T-helper 1 cell treated with Interleukin-12 subunit alpha and Interleukin-12 subunit beta and Interleukin-4 antibody, amounts not matched to agents 30 μg/mL and 1 μg/mL, for 36 hours (primary cell): ENCODE results near the gene ADARB2.

ENCODE experiments used
- H3K27ac Mint-ChIP-seq: one replicate; pipeline ENCODE4 v1.8.0; 2021; ENCODE audit warnings: mild to moderate bottlenecking, mixed read lengths
- H3K27me3 Mint-ChIP-seq: one replicate; pipeline ENCODE4 v1.8.0; 2021; ENCODE audit warnings: low read depth, mixed read lengths
- H3K36me3 Mint-ChIP-seq: one replicate; pipeline ENCODE4 v1.8.0; 2021; ENCODE audit warnings: low read depth, mixed read lengths
- H3K4me1 Mint-ChIP-seq: one replicate; pipeline ENCODE4 v1.8.0; 2021; ENCODE audit warnings: low read depth, mixed read lengths
- H3K4me3 Mint-ChIP-seq: one replicate; pipeline ENCODE4 v1.8.0; 2021; ENCODE audit warnings: mild to moderate bottlenecking, moderate library complexity, mixed read lengths
- H3K9me3 Mint-ChIP-seq: one replicate; pipeline ENCODE4 v1.8.0; 2021; ENCODE audit warnings: mixed read lengths

Gene ADARB2

DNA sequence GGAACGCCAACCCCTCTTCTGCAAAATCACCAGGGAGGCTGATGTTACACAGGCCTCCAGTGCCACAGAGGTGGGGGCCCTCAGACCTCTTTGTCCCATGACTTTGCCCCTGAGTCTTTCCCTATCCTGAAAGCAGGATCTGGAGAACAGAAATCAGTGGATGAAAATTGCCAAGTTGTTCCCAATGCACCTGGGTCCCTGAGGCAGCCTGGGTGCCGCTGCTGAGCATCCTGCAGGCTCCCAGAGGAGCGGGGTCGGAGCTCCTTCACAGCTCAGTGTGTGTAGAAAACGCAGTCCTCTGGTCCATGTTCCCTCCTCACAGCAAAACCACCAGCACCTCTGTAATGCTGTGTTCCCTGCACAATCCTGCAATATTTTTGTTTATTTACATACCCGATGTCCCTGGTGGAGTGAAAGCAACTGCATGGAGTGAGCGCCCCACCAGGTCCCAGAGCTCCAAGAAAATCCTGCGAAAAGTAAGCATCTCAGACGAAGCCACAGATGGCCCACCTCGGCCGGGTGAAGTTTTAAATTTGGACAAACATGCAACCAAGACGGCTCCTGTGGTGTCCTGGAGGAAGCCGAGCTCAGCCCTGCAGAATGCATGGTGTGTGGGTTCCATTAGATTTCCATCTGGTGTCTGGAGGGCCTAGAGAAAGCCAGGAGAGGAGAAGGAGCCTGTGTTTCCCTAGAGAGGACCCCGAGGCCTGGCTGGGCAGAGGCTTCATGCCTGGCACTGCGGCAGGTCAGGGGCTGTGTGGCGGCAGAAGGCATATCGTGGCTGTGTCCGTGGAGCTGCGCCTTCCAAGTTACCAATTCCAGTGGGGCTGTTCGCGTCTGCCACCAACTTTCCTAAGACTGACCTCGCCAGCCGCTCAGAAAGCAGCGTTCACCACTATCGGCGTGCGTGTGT lies 445.9 kb downstream of the ADARB2 start:
- no peak overlapping the region for H3K27ac Mint-ChIP-seq
- no peak overlapping the region for H3K4me3 Mint-ChIP-seq
- peaks cover 5% of the 10 kb centered on the region for H3K27me3 Mint-ChIP-seq
- H3K9me3 Mint-ChIP-seq = no peaks in the 10 kb centered on the region
- H3K36me3 Mint-ChIP-seq = no peaks in the 10 kb centered on the region
- no peaks in the 10 kb centered on the region for H3K4me1 Mint-ChIP-seq

DNA sequence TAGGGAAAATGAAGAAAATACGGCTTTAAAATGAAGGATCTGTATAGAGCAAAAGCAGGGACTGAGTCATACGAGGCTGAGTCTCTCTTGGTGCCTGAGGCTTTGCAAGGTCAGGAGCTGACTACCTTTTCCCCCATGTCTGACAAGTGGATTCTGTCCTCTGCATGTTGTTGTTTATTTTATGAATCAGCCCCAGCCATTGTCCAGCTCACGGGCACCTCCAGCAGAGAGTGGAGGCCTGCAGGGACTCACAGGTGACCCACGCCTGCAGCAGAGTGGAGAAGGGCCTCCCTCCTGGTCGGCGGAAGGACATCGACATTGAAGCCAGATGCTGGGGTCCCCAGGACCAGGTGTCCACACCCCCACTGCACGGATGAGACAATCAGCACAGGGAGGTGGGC lies 447.3 kb downstream of the ADARB2 start:
- H3K4me1 Mint-ChIP-seq = no peaks in the 10 kb centered on the region
- no peaks in the 10 kb centered on the region for H3K36me3 Mint-ChIP-seq
- peaks cover 5% of the 10 kb centered on the region for H3K27me3 Mint-ChIP-seq
- H3K27ac Mint-ChIP-seq = no peak overlapping the region
- no peak overlapping the region for H3K4me3 Mint-ChIP-seq
- H3K9me3 Mint-ChIP-seq = no peaks in the 10 kb centered on the region

DNA sequence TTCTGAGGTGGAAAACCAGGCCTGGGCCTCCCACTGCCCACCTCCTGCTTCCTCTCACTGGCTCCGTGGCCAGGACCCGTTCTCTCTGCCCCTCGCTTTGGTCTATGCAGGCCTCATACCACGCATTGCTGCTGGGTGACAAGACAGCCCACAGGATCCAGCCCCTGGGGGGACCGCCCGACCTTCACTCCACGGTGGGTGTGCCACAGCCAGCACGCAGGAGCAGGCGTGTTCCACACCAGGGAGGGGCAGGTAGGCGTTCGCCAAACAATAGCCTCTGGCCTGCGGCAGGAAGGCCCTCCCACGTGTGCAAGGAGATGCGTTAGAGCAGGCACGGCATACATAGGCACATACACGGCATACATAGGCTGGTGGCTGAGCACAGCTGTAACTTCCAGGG lies 447.7 kb downstream of the ADARB2 start:
- Mint-ChIP-seq H3K4me1 (no peaks in the 10 kb centered on the region), H3K27ac (no peak overlapping the region), H3K4me3 (no peak overlapping the region), H3K36me3 (no peaks in the 10 kb centered on the region), H3K9me3 (no peaks in the 10 kb centered on the region), H3K27me3 (peaks cover 5% of the 10 kb centered on the region)

DNA sequence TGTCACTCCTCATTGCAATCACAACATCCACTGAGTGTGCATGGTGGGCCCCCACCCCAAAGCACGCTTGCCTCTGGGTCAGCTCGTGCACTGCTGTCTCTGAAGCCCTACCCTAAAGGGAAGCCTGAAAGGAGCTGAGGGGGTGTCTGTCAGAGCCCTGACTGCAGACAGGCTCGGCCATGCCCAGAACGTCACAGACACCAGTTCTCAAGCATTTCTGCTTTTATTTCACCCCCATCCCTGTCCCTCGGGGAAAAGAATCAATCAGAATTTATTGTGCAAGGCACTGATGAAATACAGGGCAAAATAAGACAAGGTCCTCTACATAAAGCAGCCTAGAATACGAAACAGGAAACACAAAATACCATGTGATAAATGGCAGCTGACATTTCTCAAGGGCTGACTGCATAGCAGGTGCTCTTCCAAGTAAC lies 449.3 kb downstream of the ADARB2 start:
- Mint-ChIP-seq H3K4me3 (no peak overlapping the region), H3K4me1 (no peaks in the 10 kb centered on the region), H3K27ac (no peak overlapping the region)

DNA sequence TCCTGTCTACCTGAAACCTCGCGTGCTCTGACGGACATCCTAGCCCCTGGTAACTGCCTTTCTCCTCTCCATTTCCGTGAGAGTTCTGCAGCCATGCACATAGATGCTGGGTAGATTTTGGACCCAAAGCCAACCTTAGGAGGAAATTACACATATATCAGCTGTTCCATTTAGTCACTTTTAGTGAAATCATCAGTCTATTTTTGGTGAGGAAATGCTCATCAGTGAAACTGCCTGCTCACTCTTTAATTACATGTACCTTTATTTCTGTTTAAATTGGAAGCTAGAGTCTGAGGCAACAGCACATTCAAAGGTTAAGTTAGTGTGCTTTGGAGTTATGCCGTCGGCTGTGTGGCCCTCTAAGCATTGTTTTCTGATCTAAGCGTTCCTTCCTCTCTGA lies 449.8 kb downstream of the ADARB2 start:
- Mint-ChIP-seq H3K4me3 (no peak overlapping the region), H3K9me3 (no peaks in the 10 kb centered on the region), H3K27ac (no peak overlapping the region), H3K36me3 (no peaks in the 10 kb centered on the region), H3K27me3 (no peaks in the 10 kb centered on the region), H3K4me1 (no peaks in the 10 kb centered on the region)

More for the DNA sequence above, 449.3 kb downstream of the ADARB2 start:
- H3K36me3 Mint-ChIP-seq = no peaks in the 10 kb centered on the region
- H3K27me3 Mint-ChIP-seq = no peaks in the 10 kb centered on the region
- no peaks in the 10 kb centered on the region for H3K9me3 Mint-ChIP-seq

DNA sequence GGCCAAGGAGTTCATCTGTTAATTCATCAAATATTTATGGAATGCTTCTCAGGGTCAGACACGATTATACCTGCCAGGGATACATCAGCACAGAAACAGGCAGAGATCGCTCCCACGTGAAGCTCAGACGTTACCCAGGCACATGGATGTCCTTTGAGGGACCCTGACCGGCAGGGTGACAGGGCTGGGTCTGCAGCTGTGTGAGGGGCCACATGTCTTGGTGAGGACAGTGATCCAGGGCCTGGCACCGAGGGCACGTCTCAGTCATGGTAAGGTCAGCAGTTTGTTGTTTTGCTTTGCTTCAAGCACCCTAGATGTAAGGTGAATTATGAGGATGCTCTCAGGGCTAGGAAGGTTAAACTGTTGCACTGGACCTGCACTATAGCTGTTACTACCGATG lies 453.2 kb downstream of the ADARB2 start:
- Mint-ChIP-seq H3K27me3 (peaks cover 4% of the 10 kb centered on the region), H3K9me3 (no peaks in the 10 kb centered on the region), H3K27ac (no peak overlapping the region), H3K36me3 (no peaks in the 10 kb centered on the region), H3K4me3 (no peak overlapping the region), H3K4me1 (no peaks in the 10 kb centered on the region)

DNA sequence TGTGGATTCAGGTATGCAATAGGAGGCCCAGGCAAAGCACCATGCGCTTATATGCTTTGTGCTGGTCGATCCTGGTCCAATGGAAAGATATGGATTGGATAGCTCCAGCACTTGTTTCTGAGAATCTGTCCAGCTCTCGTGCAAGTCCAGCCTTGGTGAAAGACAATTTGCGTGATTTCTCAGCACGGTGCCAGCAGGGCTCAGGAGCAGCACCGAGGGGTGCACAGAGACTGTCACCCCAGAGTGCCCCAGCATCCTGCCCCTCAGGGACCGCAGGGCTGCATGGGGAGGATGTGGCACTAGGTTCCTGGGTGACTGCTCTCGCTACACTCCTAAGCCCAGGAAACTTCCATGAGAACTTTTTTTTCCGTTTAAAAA lies 455.9 kb downstream of the ADARB2 start:
- Mint-ChIP-seq H3K27ac (no peak overlapping the region), H3K4me1 (no peaks in the 10 kb centered on the region), H3K27me3 (peaks cover 4% of the 10 kb centered on the region), H3K4me3 (no peak overlapping the region), H3K36me3 (no peaks in the 10 kb centered on the region), H3K9me3 (no peaks in the 10 kb centered on the region)

DNA sequence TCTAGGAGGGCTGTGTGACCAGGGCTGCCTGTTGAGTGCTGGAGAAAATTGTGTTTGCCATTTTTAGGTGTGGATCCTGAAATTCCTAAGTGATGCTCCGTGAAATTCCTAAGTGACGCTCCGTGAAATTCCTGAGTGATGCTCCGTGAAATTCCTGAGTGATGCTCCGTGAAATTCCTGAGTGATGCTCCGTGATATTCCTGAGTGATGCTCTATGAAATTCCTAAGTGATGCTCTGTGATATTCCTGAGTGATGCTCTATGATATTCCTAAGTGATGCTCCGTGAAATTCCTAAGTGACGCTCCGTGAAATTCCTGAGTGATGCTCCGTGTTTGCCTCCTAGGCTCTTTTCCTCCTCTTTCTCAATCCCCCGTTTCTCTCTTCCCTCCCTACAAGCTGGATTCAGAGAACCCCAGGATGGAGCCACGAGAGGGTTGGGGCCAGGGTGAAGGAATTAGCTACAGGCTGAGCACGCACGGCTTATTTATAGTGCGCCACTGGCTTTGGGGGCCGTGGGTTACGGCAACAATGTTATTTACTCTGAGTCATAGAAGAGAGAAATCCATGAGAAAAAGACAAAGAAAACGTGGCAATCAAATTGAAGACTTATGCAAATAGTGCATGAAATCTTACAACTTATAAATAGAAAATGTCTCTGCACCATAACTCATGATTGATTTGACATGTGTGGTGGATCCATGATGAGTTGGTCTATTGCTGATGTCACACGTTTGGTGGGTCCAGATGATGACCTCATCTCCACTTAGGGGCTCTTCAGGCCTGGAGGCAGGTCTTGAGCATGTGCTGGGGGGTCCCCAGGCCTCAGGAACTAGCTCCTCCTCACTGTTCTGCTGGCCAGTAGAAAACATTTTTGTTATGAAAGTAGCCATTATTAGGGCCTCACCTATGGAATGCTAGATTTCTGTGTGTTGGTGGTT lies 456.6 kb downstream of the ADARB2 start:
- Mint-ChIP-seq H3K27ac (no peak overlapping the region), H3K9me3 (no peaks in the 10 kb centered on the region), H3K36me3 (no peaks in the 10 kb centered on the region), H3K27me3 (peaks cover 4% of the 10 kb centered on the region), H3K4me1 (no peaks in the 10 kb centered on the region), H3K4me3 (no peak overlapping the region)

DNA sequence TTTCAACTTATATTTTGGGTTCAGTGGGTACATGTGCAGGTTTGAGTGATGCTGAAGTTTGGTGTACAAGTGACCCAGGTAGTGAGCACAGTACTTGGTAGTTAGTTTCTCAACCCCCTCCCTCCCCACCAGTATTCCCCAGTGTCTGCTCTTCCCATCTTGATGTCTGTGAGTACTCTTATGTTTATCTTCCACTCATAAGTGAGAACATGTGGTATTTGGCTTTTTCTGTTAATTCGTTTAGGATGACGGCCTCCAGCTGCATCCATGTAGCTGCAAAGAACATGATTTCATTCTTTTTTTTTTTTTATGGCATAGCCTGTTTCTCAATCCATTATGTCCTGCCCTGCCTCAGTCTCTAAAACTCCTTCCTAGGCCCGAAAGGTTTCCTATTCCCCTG lies 459.0 kb downstream of the ADARB2 start:
- Mint-ChIP-seq H3K27ac (no peak overlapping the region), H3K9me3 (no peaks in the 10 kb centered on the region), H3K4me1 (peaks cover 3% of the 10 kb centered on the region), H3K36me3 (no peaks in the 10 kb centered on the region), H3K4me3 (no peak overlapping the region), H3K27me3 (peaks cover 4% of the 10 kb centered on the region)

DNA sequence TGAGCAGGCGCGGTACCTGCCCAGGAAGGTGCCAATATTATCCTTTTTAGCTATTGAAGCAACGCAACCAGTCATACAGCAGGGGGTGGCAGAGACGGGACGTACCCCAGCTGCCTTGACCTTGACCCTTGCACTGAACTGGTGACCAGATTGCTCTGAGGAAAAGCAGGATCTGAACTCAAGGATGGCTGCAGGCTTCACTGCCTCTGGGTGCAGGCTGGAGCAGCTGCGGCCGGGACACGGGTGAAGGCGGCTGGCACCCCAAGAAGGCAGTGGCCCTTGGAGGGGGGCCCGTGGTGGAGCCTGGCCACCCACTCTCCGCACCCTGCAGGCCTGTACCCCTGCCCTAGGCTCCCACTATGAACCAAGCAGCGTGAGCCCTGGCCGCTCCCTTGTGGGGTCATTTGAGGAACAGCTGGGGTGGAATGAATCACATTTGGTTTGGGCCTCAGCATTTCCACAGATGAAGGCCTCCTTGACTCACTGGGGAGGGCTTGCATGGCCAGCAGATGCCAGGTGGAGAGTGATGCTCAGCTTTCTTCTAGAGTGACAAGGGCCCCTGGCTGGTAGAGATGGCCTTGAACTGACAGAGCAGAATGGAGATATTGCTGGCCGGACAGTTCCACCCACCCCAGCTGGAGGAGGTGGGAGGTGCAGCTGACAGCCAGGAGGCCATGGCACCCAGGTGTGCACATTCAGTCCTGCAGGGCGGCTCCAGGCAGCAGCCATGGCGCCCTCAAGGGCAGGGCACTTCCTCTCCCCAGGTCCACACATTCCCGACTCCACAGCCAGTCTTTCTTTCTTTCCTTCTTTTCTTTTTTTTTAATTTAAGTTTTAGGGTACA lies 462.4 kb downstream of the ADARB2 start:
- H3K9me3 Mint-ChIP-seq = no peaks in the 10 kb centered on the region

DNA sequence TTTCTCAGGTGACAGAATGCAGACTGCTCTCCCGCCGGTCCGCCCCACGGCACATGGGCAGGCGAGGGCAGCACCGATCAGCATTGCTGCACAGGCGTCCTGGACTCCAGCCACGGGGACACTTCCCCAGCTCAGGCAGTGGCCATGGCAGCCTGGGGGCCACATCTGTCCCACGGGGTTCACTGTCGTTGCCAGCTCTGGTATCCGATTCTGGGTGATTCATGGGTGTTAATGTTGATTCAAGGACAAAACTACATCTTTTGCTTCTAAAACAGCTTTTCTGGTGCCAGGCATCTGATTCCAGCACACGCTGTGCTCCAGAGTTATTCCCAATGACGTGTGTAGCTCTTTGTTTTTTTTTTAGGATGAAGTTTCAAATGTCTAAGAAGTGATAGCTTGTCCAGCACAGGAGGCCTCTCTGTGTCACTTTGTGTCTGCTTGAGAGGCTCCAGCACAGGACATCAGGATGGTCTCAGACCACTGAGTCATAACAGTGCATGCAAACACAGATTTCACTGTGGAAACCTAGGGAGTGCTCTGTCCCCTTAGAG lies 463.1 kb downstream of the ADARB2 start:
- H3K9me3 Mint-ChIP-seq = no peaks in the 10 kb centered on the region
- H3K27ac Mint-ChIP-seq = no peak overlapping the region
- H3K4me3 Mint-ChIP-seq = no peak overlapping the region
- no peaks in the 10 kb centered on the region for H3K36me3 Mint-ChIP-seq
- peaks cover 3% of the 10 kb centered on the region for H3K4me1 Mint-ChIP-seq
- H3K27me3 Mint-ChIP-seq = no peaks in the 10 kb centered on the region

More for the DNA sequence above, 462.4 kb downstream of the ADARB2 start:
- no peak overlapping the region for H3K27ac Mint-ChIP-seq
- no peak overlapping the region for H3K4me3 Mint-ChIP-seq
- peaks cover 3% of the 10 kb centered on the region for H3K4me1 Mint-ChIP-seq
- H3K36me3 Mint-ChIP-seq = no peaks in the 10 kb centered on the region
- H3K27me3 Mint-ChIP-seq = no peaks in the 10 kb centered on the region

DNA sequence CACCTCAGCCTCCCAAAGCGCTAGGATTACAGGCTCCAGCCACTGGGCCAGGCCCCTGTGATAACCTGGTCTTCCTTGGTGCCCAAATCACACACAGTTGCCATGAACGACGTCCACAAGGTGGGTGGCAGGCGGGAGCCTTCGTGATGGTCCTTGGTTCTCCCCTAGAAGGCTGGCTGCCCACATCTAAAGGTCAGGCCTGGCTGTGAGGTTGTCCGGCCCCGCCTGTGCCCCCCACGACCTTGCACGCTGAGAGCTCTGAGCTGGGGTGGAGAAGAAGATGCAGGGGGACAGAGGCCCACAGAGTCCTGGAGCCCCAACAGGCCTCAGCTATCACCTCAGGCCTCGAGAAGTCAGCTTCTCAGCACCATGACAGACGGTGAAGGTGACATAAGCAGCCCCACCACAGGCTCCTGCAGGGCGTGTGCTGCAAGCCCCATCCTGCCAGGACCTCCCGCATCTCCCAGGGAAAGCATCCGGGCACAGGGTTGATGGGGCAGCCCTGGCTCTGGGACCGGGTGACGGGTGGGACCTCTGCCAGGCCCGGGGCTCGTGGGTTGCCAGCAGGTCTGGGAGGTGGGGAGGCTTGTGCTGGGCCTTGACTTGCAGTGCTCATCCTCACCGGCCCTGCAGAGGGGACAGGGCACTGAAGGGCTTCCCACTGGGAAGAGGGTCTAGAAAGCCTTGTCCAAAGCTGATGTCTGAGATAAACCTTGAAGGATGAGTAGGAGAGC lies 463.8 kb downstream of the ADARB2 start:
- H3K27me3 Mint-ChIP-seq = no peaks in the 10 kb centered on the region
- no peaks in the 10 kb centered on the region for H3K9me3 Mint-ChIP-seq
- no peaks in the 10 kb centered on the region for H3K36me3 Mint-ChIP-seq
- no peak overlapping the region for H3K27ac Mint-ChIP-seq
- peaks cover 3% of the 10 kb centered on the region for H3K4me1 Mint-ChIP-seq
- no peak overlapping the region for H3K4me3 Mint-ChIP-seq

DNA sequence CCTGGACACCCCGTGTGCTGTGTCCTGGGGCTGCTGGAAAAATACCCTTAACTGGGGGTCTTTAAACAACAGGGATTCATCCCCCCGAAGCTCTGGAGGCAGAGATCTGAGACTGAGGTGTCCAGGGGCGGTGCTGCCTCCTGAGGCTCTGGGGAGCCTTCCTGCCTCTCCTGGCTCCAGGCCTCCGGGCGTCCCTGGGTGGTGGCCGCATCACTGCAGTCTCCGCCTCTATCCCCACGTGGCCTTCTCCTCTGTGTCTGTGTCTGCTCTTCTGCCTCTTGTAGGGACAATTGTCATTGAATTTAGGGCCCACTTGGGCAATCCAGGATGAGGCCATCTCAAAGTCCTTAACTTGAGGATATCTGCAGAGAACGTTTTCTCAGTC lies 464.6 kb downstream of the ADARB2 start:
- H3K36me3 Mint-ChIP-seq = no peaks in the 10 kb centered on the region
- no peak overlapping the region for H3K4me3 Mint-ChIP-seq
- no peaks in the 10 kb centered on the region for H3K27me3 Mint-ChIP-seq
- H3K9me3 Mint-ChIP-seq = no peaks in the 10 kb centered on the region
- peaks cover 3% of the 10 kb centered on the region for H3K4me1 Mint-ChIP-seq
- no peak overlapping the region for H3K27ac Mint-ChIP-seq
